Retinal pigment epithelial cell (primary cell): ENCODE results near the gene NUDT22.
A peak's percentile ranks its signal among the peaks of the same experiment; 100 is the strongest.

Source experiments
- DNase-seq: peaks from one replicate; pipeline ENCODE4 v3.0.0-alpha.2; 2010; ENCODE audit warnings: low read depth
- H3K4me3 ChIP-seq: 2 replicates; pipeline ENCODE4 v1.5.1; 2011; ENCODE audit warnings: mild to moderate bottlenecking, low read length, control low read depth, moderate library complexity
- TF ChIP-seq, protein P1 (sequence below): conservative IDR thresholded peaks from 2 replicates; pipeline ENCODE4 v1.5.1; 2011; ENCODE audit warnings: low read depth, low read length, control low read depth, inconsistent platforms

The NUDT22 gene

DNA sequence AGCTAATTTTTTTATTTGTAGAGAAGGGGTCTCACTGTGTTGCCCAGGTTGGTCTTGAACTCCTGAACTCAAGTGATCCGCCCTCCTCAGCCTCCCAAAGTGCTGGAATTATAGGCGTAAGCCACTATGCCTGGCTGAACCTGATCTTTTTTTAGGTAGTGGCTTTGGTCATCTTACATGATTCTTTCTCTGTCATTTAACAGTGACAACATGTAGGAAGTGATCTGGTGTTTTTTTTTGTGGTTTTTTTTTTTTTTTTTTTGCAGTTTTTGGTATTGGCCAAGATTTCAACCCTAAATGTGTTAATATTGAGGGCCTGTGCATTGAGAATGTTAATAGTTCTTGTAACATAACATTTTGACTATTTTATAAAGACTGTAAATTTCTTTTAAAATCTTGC, 27.6 kb upstream of the NUDT22 start:
- TF ChIP-seq, protein P1, sequence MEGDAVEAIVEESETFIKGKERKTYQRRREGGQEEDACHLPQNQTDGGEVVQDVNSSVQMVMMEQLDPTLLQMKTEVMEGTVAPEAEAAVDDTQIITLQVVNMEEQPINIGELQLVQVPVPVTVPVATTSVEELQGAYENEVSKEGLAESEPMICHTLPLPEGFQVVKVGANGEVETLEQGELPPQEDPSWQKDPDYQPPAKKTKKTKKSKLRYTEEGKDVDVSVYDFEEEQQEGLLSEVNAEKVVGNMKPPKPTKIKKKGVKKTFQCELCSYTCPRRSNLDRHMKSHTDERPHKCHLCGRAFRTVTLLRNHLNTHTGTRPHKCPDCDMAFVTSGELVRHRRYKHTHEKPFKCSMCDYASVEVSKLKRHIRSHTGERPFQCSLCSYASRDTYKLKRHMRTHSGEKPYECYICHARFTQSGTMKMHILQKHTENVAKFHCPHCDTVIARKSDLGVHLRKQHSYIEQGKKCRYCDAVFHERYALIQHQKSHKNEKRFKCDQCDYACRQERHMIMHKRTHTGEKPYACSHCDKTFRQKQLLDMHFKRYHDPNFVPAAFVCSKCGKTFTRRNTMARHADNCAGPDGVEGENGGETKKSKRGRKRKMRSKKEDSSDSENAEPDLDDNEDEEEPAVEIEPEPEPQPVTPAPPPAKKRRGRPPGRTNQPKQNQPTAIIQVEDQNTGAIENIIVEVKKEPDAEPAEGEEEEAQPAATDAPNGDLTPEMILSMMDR: no peak
- no peak for DNase-seq
- H3K4me3 ChIP-seq: no peak overlapping the region

- H3K4me3 ChIP-seq: no peak overlapping the region
- TF ChIP-seq, protein P1: no peak
- DNase-seq: no peak
Measured at GRCh38 chr11:64201543-64201942, 24.5 kb upstream of the NUDT22 start.

GRCh38 chr11:64202992-64203391, 23.1 kb upstream of the NUDT22 start:
- H3K4me3 ChIP-seq: no peak overlapping the region
- DNase-seq: no peak
- TF ChIP-seq, protein P1: no peak

- DNase-seq: no peak
- TF ChIP-seq, protein P1: no peak
- H3K4me3 ChIP-seq: no peak overlapping the region
Measured at GRCh38 chr11:64203421-64204079, 22.5 kb upstream of the NUDT22 start.

DNA sequence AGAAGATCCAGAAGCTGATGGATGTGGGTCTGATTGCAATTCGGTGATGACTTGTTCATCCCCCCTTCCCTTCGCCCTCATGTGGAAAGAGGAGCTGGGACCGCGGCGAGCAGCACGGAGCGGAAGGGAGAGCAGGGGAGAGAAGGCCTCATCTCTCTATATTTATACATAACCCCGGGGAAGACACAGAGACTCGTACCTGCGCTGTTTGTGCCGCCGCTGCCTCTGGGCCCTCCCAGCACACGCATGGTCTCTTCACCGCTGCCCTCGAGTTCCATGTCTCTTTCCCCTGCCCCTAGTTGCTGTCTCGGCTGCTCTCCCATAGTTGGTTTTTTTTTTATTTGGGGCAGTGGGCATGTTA, 22.0 kb upstream of the NUDT22 start:
- TF ChIP-seq, protein P1: no peak
- no peak overlapping the region for H3K4me3 ChIP-seq

GRCh38 chr11:64204464-64204989, 21.5 kb upstream of the NUDT22 start:
- TF ChIP-seq, protein P1: peak; percentile 91
- peak; percentile 82 for DNase-seq
- H3K4me3 ChIP-seq: no peak overlapping the region

More for the DNA sequence above, 22.0 kb upstream of the NUDT22 start:
- DNase-seq: no peak
